K562 (cell line): Measurements from ENCODE around the gene GBP6. TPM values are rescaled to one million over a fixed set of nuclear protein-coding genes. Genes with fewer than 3 reads are reported as not detected.

Source experiments
- ATAC-seq: fragments of 200-7000 bp; cut with Tn5 transposase; 3 replicates; pipeline ENCODE4 v1.9.1; 2020; ENCODE audit warnings: moderate library complexity
- BruUV-seq: library from RNA; stranded (reverse); fragments of 400-500 nt; replicated peaks from 2 replicates; lab custom pipeline; 2021; lab: Mats Ljungman, UMichigan
- CTCF ChIA-PET: fragments of 300-600 bp; formaldehyde crosslinking; extraction: SDS; loops from one replicate; lab custom pipeline; 2021; ENCODE audit warnings: low intra/inter-chr PET ratio; lab: Yijun Ruan, JAX
- POLR2A ChIA-PET: fragments of 300-600, 350-650 bp; sonication (Branson Sonifier 250); formaldehyde crosslinking; extraction: SDS; loops from one replicate; lab custom pipeline; 2021; ENCODE audit warnings: antibody characterized with exemption, inconsistent platforms; lab: Yijun Ruan, JAX
- DNase-seq, 4 experiments: peaks; one replicate each; pipeline versions ENCODE4 v3.0.0 to v3.0.0-alpha.2; 2011 to 2018; ENCODE audit warnings: low spot score in 3 of 4, mixed read lengths in 3 of 4; ENCODE audit errors: extremely low read depth in 1 of 4
- FAIRE-seq: peaks from 2 replicates; lab custom pipeline; 2011; peaks lifted over from hg19 to GRCh38; lab: Jason Lieb, UNC
- H2AFZ ChIP-seq: 2 replicates; pipeline ENCODE4 v1.6.0; 2011; ENCODE audit warnings: low read depth, low read length, control low read depth, inconsistent platforms
- H3K27ac ChIP-seq: fragments of 200-600 bp; 3 replicates; pipeline ENCODE4 v1.8.0; 2011; ENCODE audit warnings: low read depth, mild to moderate bottlenecking, control low read depth, inconsistent platforms, low read length, moderate library complexity, mixed read lengths; ENCODE audit errors: extremely low read depth
- H3K27me3 ChIP-seq, 2 experiments: fragments of 300-600 bp in 1 of 2; 2 replicates in 1 of 2; 3 replicates in 1 of 2; pipeline versions ENCODE4 v1.6.0 to v1.8.0; 2011; ENCODE audit warnings: inconsistent platforms in 2 of 2, low read length in 2 of 2, mild to moderate bottlenecking in 1 of 2, mixed read lengths in 1 of 2, moderate library complexity in 1 of 2; ENCODE audit not compliant: control insufficient read depth in 2 of 2, insufficient read depth in 2 of 2
- H3K36me3 ChIP-seq: fragments of 300-600 bp; 3 replicates; pipeline ENCODE4 v1.8.0; 2011; ENCODE audit warnings: mild to moderate bottlenecking, low read length, inconsistent platforms; ENCODE audit not compliant: control insufficient read depth, insufficient read depth
- H3K4me1 ChIP-seq, 2 experiments: fragments of 200-600 bp in 1 of 2; replicated peaks in 1 of 2; 2 replicates in 1 of 2; 3 replicates in 1 of 2; pipeline versions ENCODE4 v1.5.1 to v1.8.0; 2011; ENCODE audit warnings: inconsistent platforms in 2 of 2, low read length in 2 of 2, mild to moderate bottlenecking in 1 of 2, mixed read lengths in 1 of 2, moderate library complexity in 1 of 2; ENCODE audit not compliant: control insufficient read depth in 2 of 2, insufficient read depth in 2 of 2
- H3K4me2 ChIP-seq: 2 replicates; pipeline ENCODE4 v1.6.1; 2011; ENCODE audit warnings: low read length, control low read depth, inconsistent platforms, mixed read lengths; ENCODE audit not compliant: insufficient read depth
- H3K4me3 ChIP-seq: fragments of 200-600 bp; sonication (generic), shearing (Covaris generic); 2 replicates; pipeline ENCODE4 v1.5.1; 2016; ENCODE audit warnings: control low read depth, inconsistent platforms
- H3K79me2 ChIP-seq: fragments of 200-600 bp; 3 replicates; pipeline ENCODE4 v1.8.0; 2011; ENCODE audit warnings: low read length, inconsistent platforms; ENCODE audit not compliant: control insufficient read depth, insufficient read depth
- H3K9ac ChIP-seq, 2 experiments: 2 replicates each; pipeline versions ENCODE4 v1.6.0 to v1.6.1; 2011; ENCODE audit warnings: low read depth in 2 of 2, low read length in 2 of 2, control low read depth in 1 of 2, inconsistent platforms in 1 of 2, mild to moderate bottlenecking in 1 of 2, mixed read lengths in 1 of 2; ENCODE audit not compliant: insufficient read depth in 1 of 2
- H3K9me1 ChIP-seq: one replicate; pipeline ENCODE4 v1.6.0; 2011; ENCODE audit warnings: inconsistent platforms, mild to moderate bottlenecking, low read length, moderate library complexity; ENCODE audit not compliant: control insufficient read depth, insufficient read depth
- H3K9me3 ChIP-seq: replicated peaks from 2 replicates; pipeline ENCODE4 v1.5.1; 2011; ENCODE audit warnings: low read depth, low read length, inconsistent platforms; ENCODE audit not compliant: control insufficient read depth, insufficient read depth
- H4K20me1 ChIP-seq: replicated peaks from 2 replicates; pipeline ENCODE4 v1.6.1; 2011; ENCODE audit warnings: low read length, inconsistent platforms, mixed read lengths; ENCODE audit not compliant: control insufficient read depth, insufficient read depth
- DIDO1 ChIP-seq: fragments of 450-650 bp; IDR thresholded peaks from 2 replicates; pipeline ENCODE4 v1.6.1; 2016; ENCODE audit warnings: low read depth, missing biosample characterization, missing genetic modification characterization
- EGR1 ChIP-seq: fragments of 450-650 bp; conservative IDR thresholded peaks from 2 replicates; pipeline ENCODE4 v1.6.1; 2017; ENCODE audit warnings: mild to moderate bottlenecking
- HDAC1 ChIP-seq, 2 experiments: fragments of 450-650 bp; IDR thresholded peaks; 2 replicates each; pipeline ENCODE4 v1.6.1; 2016 to 2017; ENCODE audit warnings: inconsistent platforms in 1 of 2, mild to moderate bottlenecking in 1 of 2, moderate library complexity in 1 of 2
- ILK ChIP-seq: fragments of 450-650 bp; IDR thresholded peaks from 2 replicates; pipeline ENCODE4 v1.6.1; 2016; ENCODE audit warnings: missing genetic modification characterization, low read depth, mild to moderate bottlenecking, missing compliant biosample characterization, moderate library complexity, borderline replicate concordance
- JUND ChIP-seq, 2 experiments: IDR thresholded peaks; 2 replicates in 1 of 2; 3 replicates in 1 of 2; pipeline ENCODE4 v1.6.1; 2011; ENCODE audit warnings: borderline replicate concordance in 2 of 2, low read depth in 2 of 2, low read length in 2 of 2, improper control_type of control experiment in 1 of 2, missing biosample characterization in 1 of 2, missing genetic modification characterization in 1 of 2, missing genetic modification reagents in 1 of 2
- KDM1A ChIP-seq, 2 experiments: fragments of 450-650 bp; IDR thresholded peaks; 2 replicates each; pipeline ENCODE4 v1.6.1; 2016; ENCODE audit warnings: mild to moderate bottlenecking in 2 of 2
- PREB ChIP-seq: sonication (generic); formaldehyde crosslinking; IDR thresholded peaks from 2 replicates; pipeline ENCODE4 v1.8.1; 2023; ENCODE audit warnings: mild to moderate bottlenecking, missing genetic modification reagents
- STAT5A ChIP-seq: IDR thresholded peaks from 2 replicates; pipeline ENCODE4 v1.6.1; 2012; ENCODE audit warnings: low read length, inconsistent platforms, borderline replicate concordance
- TRIM25 ChIP-seq: fragments of 450-650 bp; IDR thresholded peaks from 2 replicates; pipeline ENCODE4 v1.7.0; 2016; ENCODE audit warnings: borderline replicate concordance
- ZFP36 ChIP-seq: fragments of 150-350 bp; IDR thresholded peaks from 2 replicates; pipeline ENCODE4 v1.6.1; 2018; ENCODE audit warnings: low read length, low read depth; ENCODE audit not compliant: partially characterized antibody
- ZNF124 ChIP-seq: sonication (generic); formaldehyde crosslinking; IDR thresholded peaks from 2 replicates; pipeline ENCODE4 v1.8.1; 2022; ENCODE audit warnings: missing genetic modification reagents
- ZNF165 ChIP-seq: fragments of 250-450 bp; sonication (Bioruptor Pico); IDR thresholded peaks from 2 replicates; pipeline ENCODE4 v1.4.0; 2020; ENCODE audit warnings: borderline replicate concordance
- ZNF24 ChIP-seq: fragments of 450-650 bp; IDR thresholded peaks from 2 replicates; pipeline ENCODE4 v1.6.1; 2016
- ZNF655 ChIP-seq: fragments of 250-450 bp; sonication (Bioruptor Pico); IDR thresholded peaks from 2 replicates; pipeline ENCODE4 v1.5.0; 2021
- ZNF668 ChIP-seq: fragments of 250-450 bp; sonication (Bioruptor Pico); IDR thresholded peaks from 2 replicates; pipeline ENCODE4 v1.8.0; 2022; ENCODE audit warnings: mild to moderate bottlenecking, inconsistent platforms
- WGBS: fragments of 100-300 bp; shearing (Covaris generic); methylation state at CpG from one replicate; pipeline ENCODE4 v1.1.6; 2016; ENCODE audit warnings: low coverage, mixed read lengths; ENCODE audit not compliant: insufficient coverage; ENCODE audit errors: missing lambda C conversion rate; 5-methylcytosine and 5-hydroxymethylcytosine counted together
- in situ Hi-C: fragments of 300-500 bp; cut with MboI; formaldehyde crosslinking; loops from 4 replicates; pipeline ENCODE4 v1.15.0; 2018; ENCODE audit warnings: inconsistent platforms, mixed read lengths
- intact Hi-C: fragments of 100-400 bp; cut with micrococcal nuclease; formaldehyde crosslinking; loops from 2 replicates; pipeline ENCODE4 v1.14.2; 2022
- polyA plus RNA-seq, 8 experiments: library from polyadenylated mRNA; depleted of rRNA in 4 of 8; stranded (reverse) in 5 of 8; unstranded in 3 of 8; fragments of >200 nt; fragmentation: Nextera tagmentation in 2 of 8; fragmentation: Illumina TruSeq in 1 of 8; extraction: Ambion mirVana in 2 of 8; extraction: Trizol in 1 of 8; gene quantifications; 2 replicates each; pipeline versions ENCODE4 v1.2.1 to v1.2.3, GENCODE V29; 2011 to 2014; ENCODE audit warnings: inconsistent platforms in 1 of 8, missing spikeins in 1 of 8
- total RNA-seq, 7 experiments: library from RNA; depleted of rRNA in 6 of 7; stranded (reverse); fragments of >200 nt in 6 of 7; fragmentation: Illumina TruSeq in 2 of 7; extraction: Trizol in 2 of 7; gene quantifications; 2 replicates each; pipeline versions ENCODE4 v1.2.1 to v1.2.3, GENCODE V29; 2011 to 2021; ENCODE audit warnings: low replicate concordance in 1 of 7
- TF ChIP-seq, protein P1 (sequence below): fragments of 450-650 bp; formaldehyde crosslinking; IDR thresholded peaks from 2 replicates; pipeline ENCODE4 v1.4.0; 2022; ENCODE audit warnings: missing genetic modification characterization
- TF ChIP-seq, protein P2 (sequence below): conservative IDR thresholded peaks from 2 replicates; pipeline ENCODE4 v1.6.1; 2011; ENCODE audit warnings: low read depth, mild to moderate bottlenecking, low read length; ENCODE audit not compliant: control insufficient read depth

Gene GBP6
- total and polyA plus RNA-seq, 9 of the 15 experiments (the other 6 are each of a cell fraction or from before 2014, with no cell fraction given): not detected

GRCh38 chr1:89390707-89391106 is 26.8 kb downstream of the GBP6 start:
- POLR2A ChIA-PET: no interaction called here
- no peaks in the 10 kb centered on the region for H3K36me3 ChIP-seq
- TF ChIP-seq ZNF124 (CRISPR knock-in tag) (no peak), EGR1 (no peak), TRIM25 (no peak), ZNF655 (CRISPR knock-in tag) (no peak), JUND (IDR thresholded peaks at IDR 0.05; ENCODE audit: borderline replicate concordance, low read depth, low read length) (no peak), JUND (tag; IDR thresholded peaks at IDR 0.05; ENCODE audit: borderline replicate concordance, low read depth, low read length) (no peak), ZNF668 (CRISPR knock-in tag) (no peak), ZNF165 (no peak), KDM1A (IDR thresholded peaks at IDR 0.05) (no peak), ZFP36 (no peak), DIDO1 (tag) (no peak), HDAC1 (IDR thresholded peaks at IDR 0.05) (no peak), PREB (CRISPR knock-in tag) (no peak), STAT5A (no peak), ILK (no peak), ZNF24 (no peak)
- TF ChIP-seq, protein P1, sequence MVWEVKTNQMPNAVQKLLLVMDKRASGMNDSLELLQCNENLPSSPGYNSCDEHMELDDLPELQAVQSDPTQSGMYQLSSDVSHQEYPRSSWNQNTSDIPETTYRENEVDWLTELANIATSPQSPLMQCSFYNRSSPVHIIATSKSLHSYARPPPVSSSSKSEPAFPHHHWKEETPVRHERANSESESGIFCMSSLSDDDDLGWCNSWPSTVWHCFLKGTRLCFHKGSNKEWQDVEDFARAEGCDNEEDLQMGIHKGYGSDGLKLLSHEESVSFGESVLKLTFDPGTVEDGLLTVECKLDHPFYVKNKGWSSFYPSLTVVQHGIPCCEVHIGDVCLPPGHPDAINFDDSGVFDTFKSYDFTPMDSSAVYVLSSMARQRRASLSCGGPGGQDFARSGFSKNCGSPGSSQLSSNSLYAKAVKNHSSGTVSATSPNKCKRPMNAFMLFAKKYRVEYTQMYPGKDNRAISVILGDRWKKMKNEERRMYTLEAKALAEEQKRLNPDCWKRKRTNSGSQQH: no peak
- TF ChIP-seq, protein P2, sequence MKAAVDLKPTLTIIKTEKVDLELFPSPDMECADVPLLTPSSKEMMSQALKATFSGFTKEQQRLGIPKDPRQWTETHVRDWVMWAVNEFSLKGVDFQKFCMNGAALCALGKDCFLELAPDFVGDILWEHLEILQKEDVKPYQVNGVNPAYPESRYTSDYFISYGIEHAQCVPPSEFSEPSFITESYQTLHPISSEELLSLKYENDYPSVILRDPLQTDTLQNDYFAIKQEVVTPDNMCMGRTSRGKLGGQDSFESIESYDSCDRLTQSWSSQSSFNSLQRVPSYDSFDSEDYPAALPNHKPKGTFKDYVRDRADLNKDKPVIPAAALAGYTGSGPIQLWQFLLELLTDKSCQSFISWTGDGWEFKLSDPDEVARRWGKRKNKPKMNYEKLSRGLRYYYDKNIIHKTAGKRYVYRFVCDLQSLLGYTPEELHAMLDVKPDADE: no peak

More at GRCh38 chr1:89390707-89391106, 26.8 kb downstream of the GBP6 start:
- no peaks in the 10 kb centered on the region for H3K9me3 ChIP-seq
- BruUV-seq: no TSS peak
- WGBS: 3% methylated on average over 2 of the region's 2 CpGs
- H3K4me2 ChIP-seq: no peak overlapping the region
- no peaks in the 10 kb centered on the region for H3K27me3 ChIP-seq
- no peak for ATAC-seq
- in situ Hi-C loops: no loop called here
- no peak overlapping the region for H3K4me3 ChIP-seq
- H3K4me1 ChIP-seq: no peaks in the 10 kb centered on the region
- no peak for FAIRE-seq
- CTCF ChIA-PET: no interaction called here
- H2AFZ ChIP-seq: no peak overlapping the region
- no peak overlapping the region for H3K9ac ChIP-seq
- no peaks in the 10 kb centered on the region for H4K20me1 ChIP-seq
- no peak for DNase-seq
- intact Hi-C loops: no loop called here
- no peak overlapping the region for H3K27ac ChIP-seq
- H3K9me1 ChIP-seq: no peaks in the 10 kb centered on the region
- no peaks in the 10 kb centered on the region for H3K79me2 ChIP-seq
